HG02759 (cell line): ENCODE results near the gene GAREM2.

Experiments used
- ATAC-seq: cut with Tn5 transposase; IDR thresholded peaks from one replicate; pipeline ENCODE4 v1.9.1; 2021; ENCODE audit warnings: mild to moderate bottlenecking, moderate library complexity; ENCODE audit not compliant: unreplicated experiment

The GAREM2 gene

GRCh38 chr2:26224095-26224494 lies 51.2 kb downstream of the GAREM2 start:
- no peak for ATAC-seq

- no peak for ATAC-seq
These were observed 56.7 kb downstream of the GAREM2 start for GRCh38 chr2:26229595-26229994.

- no peak for ATAC-seq
These were observed 57.9 kb downstream of the GAREM2 start for GRCh38 chr2:26230806-26231205.

GRCh38 chr2:26235089-26235488 lies 62.2 kb downstream of the GAREM2 start:
- no peak for ATAC-seq

- ATAC-seq = no peak
These were observed 65.0 kb downstream of the GAREM2 start for GRCh38 chr2:26237868-26238267.

GRCh38 chr2:26238311-26238958 lies 65.5 kb downstream of the GAREM2 start:
- ATAC-seq = no peak
